HepG2 (cell line): Measurements from ENCODE around the gene RPL36AL. TPM values are rescaled to one million over a fixed set of nuclear protein-coding genes. Genes with fewer than 3 reads are reported as not detected.

Experiments
- CBFB ChIP-seq: sonication (generic); formaldehyde crosslinking; IDR thresholded peaks from 2 replicates; pipeline ENCODE4 v1.4.0; 2020; ENCODE audit warnings: missing genetic modification reagents
- CENPT ChIP-seq: sonication (generic); formaldehyde crosslinking; IDR thresholded peaks from 2 replicates; pipeline ENCODE4 v1.8.0; 2022; ENCODE audit warnings: low read depth, mild to moderate bottlenecking, moderate library complexity, missing genetic modification reagents
- GLI4 ChIP-seq: sonication (generic); formaldehyde crosslinking; IDR thresholded peaks from 2 replicates; pipeline ENCODE4 v1.5.1; 2020; ENCODE audit warnings: missing genetic modification reagents, mild to moderate bottlenecking, moderate library complexity, borderline replicate concordance
- HDAC2 ChIP-seq: sonication (generic); formaldehyde crosslinking; IDR thresholded peaks from 2 replicates; pipeline ENCODE4 v1.4.0; 2020; ENCODE audit warnings: missing genetic modification reagents
- KLF12 ChIP-seq: sonication (generic); formaldehyde crosslinking; IDR thresholded peaks from 2 replicates; pipeline ENCODE4 v1.4.0; 2020; ENCODE audit warnings: missing genetic modification reagents, borderline replicate concordance
- MIXL1 ChIP-seq: IDR thresholded peaks from 2 replicates; pipeline ENCODE4 v1.6.1; 2016
- NAIF1 ChIP-seq: sonication (generic); formaldehyde crosslinking; IDR thresholded peaks from 2 replicates; pipeline ENCODE4 v1.5.0; 2020; ENCODE audit warnings: mild to moderate bottlenecking, missing genetic modification reagents, borderline replicate concordance
- NFIC ChIP-seq: IDR thresholded peaks from 2 replicates; pipeline ENCODE4 v1.6.1; 2012; ENCODE audit warnings: mild to moderate bottlenecking, low read length, inconsistent platforms
- NFKB2 ChIP-seq: sonication (generic); formaldehyde crosslinking; IDR thresholded peaks from 2 replicates; pipeline ENCODE4 v1.4.0; 2020; ENCODE audit warnings: missing genetic modification reagents, borderline replicate concordance
- RARG ChIP-seq: sonication (generic); formaldehyde crosslinking; IDR thresholded peaks from 2 replicates; pipeline ENCODE4 v1.4.0; 2020; ENCODE audit warnings: low read depth, mild to moderate bottlenecking, missing genetic modification reagents
- SP1 ChIP-seq, 2 experiments: fragments of 450-650 bp in 1 of 2; sonication (generic) in 1 of 2; formaldehyde crosslinking in 1 of 2; IDR thresholded peaks; 2 replicates each; pipeline versions ENCODE4 v1.4.0 to v1.6.1; 2016 to 2020; ENCODE audit warnings: missing genetic modification reagents in 1 of 2
- SRSF1 ChIP-seq: fragments of 200-400 bp; formaldehyde crosslinking; optimal IDR thresholded peaks from 2 replicates; pipeline ENCODE3; 2017; ENCODE audit warnings: mild to moderate bottlenecking, low read depth, low read length, moderate library complexity
- SRSF9 ChIP-seq: fragments of 200-400 bp; formaldehyde crosslinking; IDR thresholded peaks from 2 replicates; pipeline ENCODE4 v1.6.1; 2018; ENCODE audit warnings: borderline replicate concordance, mild to moderate bottlenecking, low read depth, low read length; ENCODE audit not compliant: insufficient read depth, poor library complexity, severe bottlenecking
- TAF1 ChIP-seq: sonication (generic); formaldehyde crosslinking; IDR thresholded peaks from 2 replicates; pipeline ENCODE4 v1.4.0; 2020; ENCODE audit warnings: missing genetic modification reagents
- TSC22D2 ChIP-seq: sonication (generic); formaldehyde crosslinking; IDR thresholded peaks from 2 replicates; pipeline ENCODE4 v1.5.1; 2020; ENCODE audit warnings: missing genetic modification reagents, mild to moderate bottlenecking, borderline replicate concordance
- ZBTB8A ChIP-seq: sonication (generic); formaldehyde crosslinking; IDR thresholded peaks from 2 replicates; pipeline ENCODE4 v1.4.0; 2020; ENCODE audit warnings: mild to moderate bottlenecking, low read depth, missing genetic modification reagents, borderline replicate concordance
- ZFP62 ChIP-seq: sonication (generic); formaldehyde crosslinking; IDR thresholded peaks from 2 replicates; pipeline ENCODE4 v1.4.0; 2020; ENCODE audit warnings: missing genetic modification reagents
- ZNF160 ChIP-seq: sonication (generic); formaldehyde crosslinking; IDR thresholded peaks from 2 replicates; pipeline ENCODE4 v1.8.0; 2022; ENCODE audit warnings: mild to moderate bottlenecking, inconsistent platforms, missing genetic modification reagents
- ZNF207 ChIP-seq: fragments of 450-650 bp; IDR thresholded peaks from 2 replicates; pipeline ENCODE4 v1.6.1; 2016; ENCODE audit warnings: antibody characterized with exemption, borderline replicate concordance
- ZNF337 ChIP-seq: sonication (generic); formaldehyde crosslinking; IDR thresholded peaks from 2 replicates; pipeline ENCODE4 v1.5.1; 2020; ENCODE audit warnings: missing genetic modification reagents, low read depth, mild to moderate bottlenecking, borderline replicate concordance
- ZNF703 ChIP-seq: sonication (generic); formaldehyde crosslinking; IDR thresholded peaks from 2 replicates; pipeline ENCODE4 v1.5.1; 2020; ENCODE audit warnings: missing genetic modification reagents, mild to moderate bottlenecking, moderate library complexity, borderline replicate concordance
- polyA plus RNA-seq, 8 experiments: library from polyadenylated mRNA; depleted of rRNA in 3 of 8; stranded (reverse) in 7 of 8; unstranded in 1 of 8; fragments of >200 nt; fragmentation: Illumina TruSeq in 4 of 8; extraction: Trizol in 4 of 8; gene quantifications; 2 replicates each; pipeline versions ENCODE4 v1.2.1 to v1.2.3, GENCODE V29; 2011 to 2016; ENCODE audit warnings: low read depth in 4 of 8, missing spikeins in 1 of 8, mixed read lengths in 1 of 8; ENCODE audit not compliant: insufficient read depth in 1 of 8
- total RNA-seq, 5 experiments: library from RNA; depleted of rRNA; stranded (reverse); fragments of >200 nt; fragmentation: Illumina TruSeq; extraction: Trizol; gene quantifications; 2 replicates each; pipeline ENCODE4 v1.2.3, GENCODE V29; 2016; ENCODE audit warnings: low read depth in 1 of 5
- TF ChIP-seq, protein P1 (sequence below): sonication (generic); formaldehyde crosslinking; IDR thresholded peaks from 2 replicates; pipeline ENCODE4 v1.8.0; 2022; ENCODE audit warnings: mild to moderate bottlenecking, missing genetic modification reagents, borderline replicate concordance
- TF ChIP-seq, protein P2 (sequence below): sonication (generic); formaldehyde crosslinking; IDR thresholded peaks from 2 replicates; pipeline ENCODE4; 2020; ENCODE audit warnings: missing genetic modification reagents, mild to moderate bottlenecking, borderline replicate concordance
- TF ChIP-seq, protein P3 (sequence below): sonication (generic); formaldehyde crosslinking; IDR thresholded peaks from 2 replicates; pipeline ENCODE4 v1.8.0; 2023; ENCODE audit warnings: mild to moderate bottlenecking, missing genetic modification reagents

RPL36AL gene
- total and polyA plus RNA-seq, 2 of the 13 experiments (the other 11 are each of a cell fraction or from before 2014, with no cell fraction given) = 90.0 to 294 TPM

DNA sequence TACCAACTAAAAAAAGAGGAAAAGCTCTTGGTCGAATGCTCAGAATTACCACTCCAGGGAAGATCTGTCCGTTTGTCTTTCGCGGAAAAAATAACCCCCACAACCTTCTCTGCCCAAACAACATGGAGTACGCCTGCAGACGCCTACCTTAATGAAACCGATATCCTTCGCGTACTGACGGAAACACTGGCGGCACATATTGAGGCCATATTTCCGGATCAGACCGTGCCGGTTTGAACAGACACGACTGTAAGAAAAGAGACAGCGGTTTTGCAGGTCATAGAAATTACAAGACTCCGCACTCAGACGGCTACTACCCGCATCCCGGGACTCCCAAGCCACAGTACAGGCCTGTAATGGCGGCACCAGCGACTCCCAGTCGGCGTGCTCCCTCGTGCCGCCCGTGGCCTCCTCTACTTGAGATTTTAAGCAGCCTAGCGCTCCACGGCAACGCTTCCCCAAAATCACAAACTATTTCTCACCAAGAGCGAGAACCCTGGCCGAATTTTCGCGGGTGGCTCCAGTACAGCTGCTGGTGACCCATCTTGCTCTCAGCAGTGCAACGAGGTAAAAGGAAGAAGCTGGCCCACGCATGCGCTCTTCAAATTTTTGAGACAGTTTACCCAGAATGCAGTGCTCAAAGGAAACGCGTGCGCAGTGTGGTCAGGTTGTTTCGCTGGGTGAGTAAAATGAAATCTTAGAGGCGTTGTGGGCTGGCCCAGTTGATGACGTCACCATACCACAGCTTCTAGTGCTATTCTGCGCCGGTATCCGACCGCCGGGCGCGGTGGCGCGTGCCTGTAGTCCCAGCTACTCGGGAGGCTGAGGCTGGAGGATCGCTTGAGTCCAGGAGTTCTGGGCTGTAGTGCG is 34.4 kb downstream of the RPL36AL start, which contains the start of gene RPS29 (continued):
- TF ChIP-seq ZBTB8A (CRISPR knock-in tag) (no peak), TSC22D2 (CRISPR knock-in tag) (0 out of 2 replicates have a peak, but pooled peaks have one; percentile 17), ZNF160 (CRISPR knock-in tag) (peak; percentile 57; the same call in 1 of the 2 replicates), ZFP62 (CRISPR knock-in tag) (no peak), ZNF703 (CRISPR knock-in tag) (no peak), MIXL1 (CRISPR knock-in tag) (peak; percentile 9; the same call in 1 of the 2 replicates), RARG (CRISPR knock-in tag) (no peak), HDAC2 (CRISPR knock-in tag) (peak; percentile 65; the same call in 1 of the 2 replicates), KLF12 (CRISPR knock-in tag) (no peak; the same call in 1 of the 2 replicates), GLI4 (CRISPR knock-in tag) (no peak), ZNF207 (no peak), NAIF1 (CRISPR knock-in tag) (no peak; the same call in 1 of the 2 replicates), ZNF337 (CRISPR knock-in tag) (no peak), TAF1 (CRISPR knock-in tag) (peak; percentile 97), NFKB2 (CRISPR knock-in tag) (peak; percentile 88; the same call in 1 of the 2 replicates), SP1 (IDR thresholded peaks at IDR 0.05) (no peak), SP1 (CRISPR knock-in tag; IDR thresholded peaks at IDR 0.05) (peak; percentile 57; the same call in 1 of the 2 replicates), CENPT (CRISPR knock-in tag) (peak; percentile 56; the same call in 1 of the 2 replicates), SRSF9 (no peak), NFIC (0 out of 2 replicates have a peak, but pooled peaks have one; percentile 26), SRSF1 (no peak), CBFB (CRISPR knock-in tag) (peak; percentile 62; the same call in 1 of the 2 replicates)
- TF ChIP-seq, protein P1, sequence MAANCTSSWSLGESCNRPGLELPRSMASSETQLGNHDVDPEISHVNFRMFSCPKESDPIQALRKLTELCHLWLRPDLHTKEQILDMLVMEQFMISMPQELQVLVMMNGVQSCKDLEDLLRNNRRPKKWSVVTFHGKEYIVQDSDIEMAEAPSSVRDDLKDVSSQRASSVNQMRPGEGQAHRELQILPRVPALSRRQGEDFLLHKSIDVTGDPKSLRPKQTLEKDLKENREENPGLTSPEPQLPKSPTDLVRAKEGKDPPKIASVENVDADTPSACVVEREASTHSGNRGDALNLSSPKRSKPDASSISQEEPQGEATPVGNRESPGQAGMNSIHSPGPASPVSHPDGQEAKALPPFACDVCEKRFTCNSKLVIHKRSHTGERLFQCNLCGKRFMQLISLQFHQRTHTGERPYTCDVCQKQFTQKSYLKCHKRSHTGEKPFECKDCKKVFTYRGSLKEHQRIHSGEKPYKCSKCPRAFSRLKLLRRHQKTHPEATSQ (CRISPR knock-in tag) = peak; percentile 46; the same call in 1 of the 2 replicates
- TF ChIP-seq, protein P2, sequence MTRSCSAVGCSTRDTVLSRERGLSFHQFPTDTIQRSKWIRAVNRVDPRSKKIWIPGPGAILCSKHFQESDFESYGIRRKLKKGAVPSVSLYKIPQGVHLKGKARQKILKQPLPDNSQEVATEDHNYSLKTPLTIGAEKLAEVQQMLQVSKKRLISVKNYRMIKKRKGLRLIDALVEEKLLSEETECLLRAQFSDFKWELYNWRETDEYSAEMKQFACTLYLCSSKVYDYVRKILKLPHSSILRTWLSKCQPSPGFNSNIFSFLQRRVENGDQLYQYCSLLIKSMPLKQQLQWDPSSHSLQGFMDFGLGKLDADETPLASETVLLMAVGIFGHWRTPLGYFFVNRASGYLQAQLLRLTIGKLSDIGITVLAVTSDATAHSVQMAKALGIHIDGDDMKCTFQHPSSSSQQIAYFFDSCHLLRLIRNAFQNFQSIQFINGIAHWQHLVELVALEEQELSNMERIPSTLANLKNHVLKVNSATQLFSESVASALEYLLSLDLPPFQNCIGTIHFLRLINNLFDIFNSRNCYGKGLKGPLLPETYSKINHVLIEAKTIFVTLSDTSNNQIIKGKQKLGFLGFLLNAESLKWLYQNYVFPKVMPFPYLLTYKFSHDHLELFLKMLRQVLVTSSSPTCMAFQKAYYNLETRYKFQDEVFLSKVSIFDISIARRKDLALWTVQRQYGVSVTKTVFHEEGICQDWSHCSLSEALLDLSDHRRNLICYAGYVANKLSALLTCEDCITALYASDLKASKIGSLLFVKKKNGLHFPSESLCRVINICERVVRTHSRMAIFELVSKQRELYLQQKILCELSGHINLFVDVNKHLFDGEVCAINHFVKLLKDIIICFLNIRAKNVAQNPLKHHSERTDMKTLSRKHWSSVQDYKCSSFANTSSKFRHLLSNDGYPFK (CRISPR knock-in tag) = peak; percentile 97
- TF ChIP-seq, protein P3, sequence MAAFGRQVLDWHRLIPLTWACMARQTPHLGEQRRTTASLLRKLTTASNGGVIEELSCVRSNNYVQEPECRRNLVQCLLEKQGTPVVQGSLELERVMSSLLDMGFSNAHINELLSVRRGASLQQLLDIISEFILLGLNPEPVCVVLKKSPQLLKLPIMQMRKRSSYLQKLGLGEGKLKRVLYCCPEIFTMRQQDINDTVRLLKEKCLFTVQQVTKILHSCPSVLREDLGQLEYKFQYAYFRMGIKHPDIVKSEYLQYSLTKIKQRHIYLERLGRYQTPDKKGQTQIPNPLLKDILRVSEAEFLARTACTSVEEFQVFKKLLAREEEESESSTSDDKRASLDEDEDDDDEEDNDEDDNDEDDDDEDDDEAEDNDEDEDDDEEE (CRISPR knock-in tag) = no peak
